Fibroblast of villous mesenchyme (primary cell): ENCODE measurements around the gene C2CD4C. TPM values are rescaled to one million over a fixed set of nuclear protein-coding genes. Genes with fewer than 3 reads are reported as not detected.

Source experiments
- DNase-seq: peaks from one replicate; pipeline ENCODE4 v3.0.0-alpha.2; 2010; ENCODE audit warnings: low read depth
- H3K4me3 ChIP-seq: 2 replicates; pipeline ENCODE4 v1.5.1; 2011; ENCODE audit warnings: low read depth, mild to moderate bottlenecking, low read length
- CTCF ChIP-seq: IDR thresholded peaks from 2 replicates; pipeline ENCODE4 v1.5.1; 2012; ENCODE audit warnings: low read depth, mild to moderate bottlenecking, low read length; ENCODE audit not compliant: insufficient read depth
- total RNA-seq: library from RNA; depleted of rRNA; stranded (reverse); fragments of >200 nt; gene quantifications from 2 replicates; pipeline ENCODE4 v1.2.3, GENCODE V29; 2012

Gene C2CD4C
- total RNA-seq, 1 donor = not detected

- DNase-seq = no peak
- H3K4me3 ChIP-seq = no peak overlapping the region
- no peak for TF ChIP-seq CTCF
Observed at GRCh38 chr19:407511-408440, 1.2 kb downstream of the C2CD4C start.

GRCh38 chr19:406971-407510, 1.9 kb downstream of the C2CD4C start:
- no peak overlapping the region for H3K4me3 ChIP-seq
- TF ChIP-seq CTCF = no peak
- no peak for DNase-seq

- no peak overlapping the region for H3K4me3 ChIP-seq
- no peak for DNase-seq
- no peak for TF ChIP-seq CTCF
Observed at GRCh38 chr19:406135-406781, 2.7 kb downstream of the C2CD4C start.

GRCh38 chr19:405121-405965, 3.6 kb downstream of the C2CD4C start:
- no peak for DNase-seq
- no peak overlapping the region for H3K4me3 ChIP-seq
- TF ChIP-seq CTCF = no peak

GRCh38 chr19:403221-404027, 5.5 kb downstream of the C2CD4C start:
- DNase-seq = no peak
- TF ChIP-seq CTCF = no peak
- no peak overlapping the region for H3K4me3 ChIP-seq

GRCh38 chr19:402786-403185, 6.2 kb downstream of the C2CD4C start:
- DNase-seq = no peak
- TF ChIP-seq CTCF = no peak

More at GRCh38 chr19:402786-403185, 6.2 kb downstream of the C2CD4C start:
- no peak overlapping the region for H3K4me3 ChIP-seq
